HG03457 (cell line): Measurements from ENCODE around the gene SH3PXD2A.

Experiments used
- ATAC-seq: cut with Tn5 transposase; IDR thresholded peaks from one replicate; pipeline ENCODE4 v1.9.1; 2021; ENCODE audit warnings: moderate number of reproducible peaks; ENCODE audit not compliant: unreplicated experiment

SH3PXD2A gene

GRCh38 chr10:103590060-103590459 is 265.3 kb downstream of the SH3PXD2A start:
- ATAC-seq = no peak

DNA sequence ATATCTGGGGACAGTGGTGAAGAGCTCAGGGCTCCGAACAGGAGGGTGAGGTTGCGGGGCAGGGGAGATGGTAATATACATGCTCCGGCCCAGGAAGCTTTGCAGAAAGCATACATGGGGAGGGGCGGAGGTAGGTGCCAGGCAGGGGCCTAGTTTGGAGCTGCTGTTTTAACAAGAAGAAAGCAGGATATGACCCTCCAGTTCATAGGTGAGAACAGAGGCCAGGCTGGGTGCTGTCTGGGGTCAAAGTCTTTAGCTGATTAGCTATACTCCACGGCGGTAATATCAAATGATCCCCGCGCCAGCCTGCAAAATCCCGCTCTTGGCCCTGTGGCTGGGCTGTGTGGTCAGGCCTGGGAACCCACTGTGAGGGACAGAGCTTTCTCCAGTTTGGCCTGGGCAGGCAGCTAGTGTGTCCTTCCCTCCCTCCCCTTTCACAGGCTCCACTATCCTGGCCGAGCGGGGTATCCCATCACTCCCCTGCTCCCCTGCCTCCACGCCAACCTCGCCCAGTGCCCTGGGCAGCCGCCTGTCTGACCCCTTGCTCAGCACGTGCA is 266.2 kb downstream of the SH3PXD2A start:
- ATAC-seq = no peak

- no peak for ATAC-seq
These were observed 268.3 kb downstream of the SH3PXD2A start for GRCh38 chr10:103587073-103587472.

DNA sequence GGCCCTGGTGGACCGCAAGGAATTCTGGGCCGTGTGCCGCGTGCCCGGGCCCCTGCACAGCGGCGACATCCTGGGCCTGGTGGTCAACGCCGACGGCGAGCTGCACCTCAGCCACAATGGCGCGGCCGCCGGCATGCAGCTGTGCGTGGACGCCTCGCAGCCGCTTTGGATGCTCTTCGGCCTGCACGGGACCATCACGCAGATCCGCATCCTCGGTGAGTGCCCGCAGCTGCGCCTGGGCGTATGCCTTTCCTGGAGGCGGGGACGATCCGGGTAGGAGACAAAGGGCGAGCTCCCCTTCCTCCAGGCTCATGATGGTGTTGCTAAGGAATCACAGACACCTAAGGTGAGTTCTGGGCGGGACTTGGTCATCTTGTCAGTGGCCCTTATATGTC is 270.4 kb downstream of the SH3PXD2A start:
- no peak for ATAC-seq

- no peak for ATAC-seq
These were observed 271.0 kb downstream of the SH3PXD2A start for GRCh38 chr10:103584216-103585010.

DNA sequence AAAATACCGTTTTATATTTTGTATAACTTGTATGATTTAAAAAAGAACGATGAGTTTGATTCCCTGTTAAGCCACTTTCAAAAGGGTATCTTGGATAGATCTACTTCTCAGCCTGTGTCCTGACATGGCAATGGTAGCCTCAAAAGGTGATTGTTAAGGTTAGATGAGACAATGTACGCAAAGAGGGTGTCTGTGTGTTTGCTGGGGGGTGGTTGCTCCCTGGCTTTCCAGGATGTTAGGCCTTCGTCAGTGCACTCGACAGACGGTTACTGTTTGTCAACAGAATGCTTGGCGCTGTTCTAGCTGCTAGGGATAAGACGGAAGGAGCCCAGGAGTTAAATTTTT is 271.5 kb downstream of the SH3PXD2A start:
- no peak for ATAC-seq

GRCh38 chr10:103582331-103583123 is 272.8 kb downstream of the SH3PXD2A start:
- ATAC-seq = no peak

DNA sequence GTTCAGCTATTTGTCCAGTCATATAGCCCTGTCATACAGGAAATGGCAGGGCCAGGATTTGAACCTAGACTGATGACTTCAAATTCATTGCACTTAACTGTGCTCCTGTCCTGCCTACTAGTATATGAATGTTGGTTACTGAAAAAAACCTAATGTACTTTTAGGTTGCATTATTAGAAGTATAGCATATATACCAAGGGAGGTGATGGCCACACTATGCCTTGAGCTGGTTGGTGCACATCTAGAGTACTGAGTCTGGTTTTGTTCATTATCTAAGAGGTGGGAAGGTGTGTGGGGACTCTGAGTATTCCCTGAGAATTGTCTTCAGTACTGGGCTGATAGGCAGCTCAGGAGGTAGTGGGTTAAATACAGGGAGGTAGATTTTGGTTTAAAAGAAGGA is 273.9 kb downstream of the SH3PXD2A start:
- no peak for ATAC-seq

DNA sequence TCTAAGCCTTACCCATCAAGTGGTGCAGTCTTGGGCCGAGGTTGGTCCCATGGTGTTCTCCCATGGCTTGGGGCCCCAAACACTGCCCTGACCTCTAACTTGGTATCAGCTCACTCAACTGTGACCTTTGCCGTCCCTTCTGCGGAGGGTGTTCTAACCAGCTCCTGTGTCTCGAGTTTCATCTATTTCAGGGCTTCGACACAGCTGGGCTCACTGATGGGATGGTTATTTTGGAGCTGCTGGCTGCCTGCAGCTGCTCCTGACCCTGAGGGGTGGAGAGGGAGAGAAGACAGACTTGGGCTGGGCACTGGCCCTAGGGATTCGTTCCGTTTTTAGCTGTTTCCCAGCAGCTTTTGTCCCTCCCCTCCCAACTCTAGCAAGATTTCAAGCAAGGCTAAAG is 274.9 kb downstream of the SH3PXD2A start:
- no peak for ATAC-seq

DNA sequence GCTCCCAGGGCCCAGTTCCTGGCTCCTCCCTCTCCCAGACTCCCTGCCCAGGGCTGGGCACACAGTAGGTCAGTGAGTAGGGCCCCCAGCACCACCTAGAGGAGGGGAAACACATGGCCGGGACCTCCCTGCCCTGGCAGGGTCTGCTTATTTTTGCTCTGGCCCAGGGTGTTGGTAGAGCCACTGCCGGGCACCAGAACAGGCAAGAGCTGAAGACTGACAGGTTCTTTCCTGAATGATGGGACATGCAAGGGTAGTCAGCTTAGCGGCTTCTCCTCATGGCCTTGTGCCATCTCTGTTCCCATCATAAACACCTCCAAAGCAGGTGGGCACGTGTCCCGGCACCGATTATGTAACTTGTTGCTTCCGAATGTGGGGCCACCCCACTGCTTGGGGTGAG is 275.4 kb downstream of the SH3PXD2A start:
- ATAC-seq = no peak

DNA sequence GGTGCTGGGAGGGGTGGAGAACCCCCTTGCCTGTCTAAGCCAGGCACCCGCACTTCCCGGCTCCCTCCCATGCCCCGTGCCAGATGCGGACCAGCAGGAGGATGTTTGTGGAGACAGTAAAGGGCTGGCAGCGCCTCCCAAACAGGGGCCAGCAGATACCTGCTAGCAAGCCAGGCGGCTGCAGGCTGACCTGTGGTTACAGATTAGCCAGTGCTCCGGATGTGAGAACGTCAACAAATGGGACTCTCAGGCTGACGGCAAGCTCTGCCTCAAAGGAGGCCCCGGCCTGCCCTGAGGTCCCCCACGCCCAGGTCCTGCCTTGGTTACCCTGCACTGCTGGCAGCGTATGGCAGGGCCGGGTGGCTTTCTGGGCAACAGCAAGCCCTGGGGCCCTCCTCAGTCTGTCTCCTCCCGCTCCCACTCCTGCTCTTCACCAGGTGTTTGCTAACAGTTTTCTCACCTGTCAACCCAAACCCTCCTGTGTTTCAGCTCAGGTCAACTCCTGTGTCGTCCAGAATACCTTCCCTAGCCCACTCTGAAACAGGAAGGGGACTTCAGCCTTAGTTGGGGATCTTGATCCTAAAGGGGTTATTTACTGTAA is 276.5 kb downstream of the SH3PXD2A start:
- no peak for ATAC-seq

GRCh38 chr10:103576862-103577261 is 278.5 kb downstream of the SH3PXD2A start:
- ATAC-seq = no peak

- no peak for ATAC-seq
These were observed 279.3 kb downstream of the SH3PXD2A start for GRCh38 chr10:103576076-103576471.

DNA sequence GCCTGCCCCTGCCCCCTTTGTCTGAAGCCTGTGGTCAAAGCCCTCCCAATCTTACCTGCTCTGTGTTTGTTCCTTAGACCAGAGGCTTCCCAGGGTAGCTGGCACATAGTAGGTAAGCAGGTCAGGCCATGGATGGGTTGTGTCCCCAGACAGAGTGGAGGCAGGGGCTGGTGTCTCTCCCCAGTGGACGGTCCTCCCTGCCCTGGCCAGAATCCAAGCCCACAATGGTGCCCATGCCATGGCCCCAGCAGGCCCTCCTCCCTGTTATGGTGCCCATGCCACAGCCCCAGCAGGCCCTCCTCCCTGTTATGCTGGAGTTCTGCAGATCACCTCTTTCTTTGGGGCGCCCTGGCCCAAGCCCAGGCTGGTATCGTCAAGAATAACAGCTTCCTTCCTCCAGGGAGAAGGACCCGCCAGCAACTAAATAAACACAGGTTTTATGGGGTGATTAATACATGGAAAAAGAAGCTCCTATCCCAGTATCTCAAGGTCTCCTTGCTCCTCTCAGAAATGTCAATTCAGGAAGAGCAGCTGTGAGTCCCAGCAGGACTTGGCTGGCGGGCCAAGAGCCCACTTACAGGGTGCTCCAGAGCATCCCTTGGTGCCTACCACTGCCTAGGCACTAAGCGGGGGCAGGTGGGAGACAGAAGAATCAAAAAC is 279.8 kb downstream of the SH3PXD2A start:
- ATAC-seq = no peak

GRCh38 chr10:103574097-103575061 is 281.0 kb downstream of the SH3PXD2A start:
- no peak for ATAC-seq

DNA sequence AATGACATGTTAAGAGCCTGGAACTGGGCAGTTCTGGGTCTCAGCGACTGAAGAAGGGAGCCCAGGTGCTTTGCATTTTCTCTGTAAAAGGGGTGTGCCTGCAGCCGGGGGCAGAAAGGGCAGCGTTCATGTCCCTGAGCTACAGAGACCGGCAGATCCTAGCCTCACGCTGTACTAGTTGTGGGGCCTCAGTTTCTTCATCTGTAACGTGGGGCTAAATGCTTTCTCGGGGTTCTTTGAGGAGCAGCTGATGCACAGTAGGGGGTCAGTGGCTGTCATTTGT is 282.2 kb downstream of the SH3PXD2A start:
- no peak for ATAC-seq

DNA sequence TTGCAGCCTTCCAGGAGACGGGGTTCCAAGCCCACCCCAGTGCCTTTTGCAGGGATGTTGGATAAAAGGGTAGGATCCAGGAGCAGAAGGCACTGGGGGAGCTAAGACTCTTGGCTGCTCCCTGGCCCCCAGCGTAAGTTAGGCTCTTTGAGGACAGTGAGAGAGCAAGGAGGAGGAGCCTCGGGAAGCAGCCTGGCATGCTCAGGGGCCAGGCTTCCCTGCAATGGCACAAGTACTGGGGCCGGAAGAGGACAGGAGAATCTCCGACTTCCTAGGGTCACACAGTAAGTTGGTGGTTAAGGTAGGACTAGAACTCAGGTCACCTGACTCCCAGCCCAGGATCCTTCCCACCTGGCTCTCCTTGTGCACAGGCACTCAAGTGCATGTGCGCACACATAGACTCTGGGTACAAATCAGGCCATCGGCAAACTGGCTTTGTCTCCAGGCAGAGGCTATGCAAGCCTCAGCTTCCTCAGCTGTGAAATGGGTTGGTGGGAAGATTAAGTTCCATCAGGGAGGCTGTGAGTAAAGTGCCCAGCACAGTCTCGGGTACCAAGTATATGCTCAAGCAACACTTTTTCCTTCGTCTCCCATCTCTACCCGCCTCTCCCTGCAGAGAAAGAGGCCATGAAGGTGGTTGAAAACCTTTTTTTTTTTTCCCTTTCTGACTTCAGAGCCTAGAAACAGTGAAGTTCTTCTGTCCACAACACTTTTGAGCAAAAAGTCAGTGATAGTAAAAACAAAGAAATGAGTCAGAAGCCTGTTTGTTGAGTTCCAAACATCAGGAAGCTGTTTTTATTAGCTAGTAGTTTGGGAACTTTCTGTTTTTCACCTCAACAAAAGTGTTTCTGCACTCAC is 282.8 kb downstream of the SH3PXD2A start:
- no peak for ATAC-seq

DNA sequence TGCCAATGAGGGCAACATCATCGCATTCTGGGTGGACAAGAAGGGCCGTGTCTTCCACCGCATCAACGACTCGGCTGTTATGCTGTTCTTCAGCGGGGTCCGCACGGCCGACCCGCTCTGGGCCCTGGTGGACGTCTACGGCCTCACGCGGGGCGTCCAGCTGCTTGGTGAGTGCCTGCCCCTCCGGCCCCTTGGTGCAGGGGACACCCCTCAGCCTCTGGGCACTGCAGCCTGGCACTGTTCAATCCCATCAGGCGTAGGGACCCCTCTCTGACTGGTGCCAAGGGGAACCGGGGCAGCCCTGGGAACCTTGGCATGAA is 283.8 kb downstream of the SH3PXD2A start:
- no peak for ATAC-seq

DNA sequence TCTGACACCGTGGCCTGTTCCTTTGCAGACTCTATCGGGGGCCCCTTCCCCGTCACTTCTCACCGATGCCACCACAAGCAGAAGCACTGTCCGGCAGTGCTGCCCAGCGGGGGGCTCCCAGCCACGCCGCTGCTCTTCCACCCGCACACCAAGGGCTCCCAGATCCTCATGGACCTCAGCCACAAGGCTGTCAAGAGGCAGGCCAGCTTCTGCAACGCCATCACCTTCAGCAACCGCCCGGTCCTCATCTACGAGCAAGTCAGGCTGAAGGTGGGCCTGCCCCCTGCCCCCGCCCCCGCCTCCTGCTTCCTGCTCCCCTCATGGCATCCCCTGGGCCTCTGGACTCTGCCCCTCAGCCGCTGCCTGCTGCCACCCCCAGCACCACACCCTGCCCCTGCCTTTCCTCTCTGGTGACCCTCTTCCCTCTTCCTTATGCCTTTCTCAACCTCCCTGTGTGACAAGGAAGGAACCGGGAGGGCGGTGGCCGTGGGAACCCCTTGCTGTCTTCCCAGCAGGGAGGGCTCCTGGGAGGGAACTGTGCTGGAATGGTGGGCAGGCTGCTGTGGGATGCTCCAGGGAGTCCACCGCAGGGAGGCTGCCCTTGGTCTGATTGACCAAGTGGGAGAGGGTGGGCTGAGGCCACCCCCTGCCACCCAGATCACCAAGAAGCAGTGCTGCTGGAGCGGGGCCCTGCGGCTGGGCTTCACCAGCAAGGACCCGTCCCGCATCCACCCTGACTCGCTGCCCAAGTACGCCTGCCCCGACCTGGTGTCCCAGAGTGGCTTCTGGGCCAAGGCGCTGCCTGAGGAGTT is 284.3 kb downstream of the SH3PXD2A start:
- ATAC-seq = no peak
